SU-DHL-6 (cell line): ENCODE results near the gene PPL.

Experiments
- H2AFZ ChIP-seq: fragments of 200-600 bp; sonication (generic); 2 replicates; pipeline ENCODE4 v1.6.1; 2014; ENCODE audit warnings: low read depth, mild to moderate bottlenecking, moderate library complexity, mixed read lengths, antibody characterized with exemption, low read length; ENCODE audit not compliant: severe bottlenecking
- H3F3A ChIP-seq: fragments of 200-600 bp; shearing (Covaris generic); 2 replicates; pipeline ENCODE4 v1.6.0; 2016; ENCODE audit warnings: antibody characterized with exemption, mild to moderate bottlenecking; ENCODE audit not compliant: insufficient read depth
- H3K27ac ChIP-seq: fragments of 200-600 bp; sonication (generic); 2 replicates; pipeline ENCODE4 v1.5.1; 2016; ENCODE audit warnings: low read depth, mild to moderate bottlenecking, low read length, moderate library complexity, mixed read lengths
- H3K27me3 ChIP-seq: fragments of 200-600 bp; sonication (generic), shearing (Covaris generic); 2 replicates; pipeline ENCODE4 v1.6.0; 2014; ENCODE audit warnings: mild to moderate bottlenecking, low read length
- H3K36me3 ChIP-seq: fragments of 200-600 bp; sonication (generic); 2 replicates; pipeline ENCODE4 v1.6.1; 2014; ENCODE audit warnings: mild to moderate bottlenecking, low read length, mixed read lengths
- H3K4me2 ChIP-seq: fragments of 300-600, 200-600 bp; shearing (Covaris generic), sonication (generic); 2 replicates; pipeline ENCODE4 v1.6.0; 2014; ENCODE audit warnings: low read length, low read depth, mild to moderate bottlenecking; ENCODE audit not compliant: poor library complexity, severe bottlenecking
- H3K4me3 ChIP-seq: fragments of 200-600 bp; sonication (generic); 2 replicates; pipeline ENCODE4 v1.5.1; 2014; ENCODE audit warnings: antibody characterized with exemption, low read length, mild to moderate bottlenecking, mixed read lengths; ENCODE audit not compliant: insufficient read depth, poor library complexity, severe bottlenecking
- H3K79me2 ChIP-seq: fragments of 200-600 bp; sonication (generic); 2 replicates; pipeline ENCODE4 v1.6.1; 2014; ENCODE audit warnings: mild to moderate bottlenecking, low read length, moderate library complexity; ENCODE audit not compliant: insufficient read depth
- H3K9ac ChIP-seq: fragments of 200-600 bp; sonication (generic); 2 replicates; pipeline ENCODE4 v1.7.0; 2014; ENCODE audit warnings: mild to moderate bottlenecking, low read length
- H3K9me2 ChIP-seq: fragments of 200-600 bp; sonication (generic); replicated peaks from 2 replicates; pipeline ENCODE4 v1.6.1; 2014; ENCODE audit warnings: low read length; ENCODE audit not compliant: insufficient read depth
- H3K9me3 ChIP-seq: fragments of 200-600 bp; sonication (generic); 2 replicates; pipeline ENCODE4 v1.6.1; 2014; ENCODE audit warnings: low read length, mixed read lengths; ENCODE audit not compliant: insufficient read depth
- H4K20me1 ChIP-seq: fragments of 200-600 bp; sonication (generic); 2 replicates; pipeline ENCODE4 v1.6.1; 2014; ENCODE audit warnings: low read depth, mild to moderate bottlenecking, antibody characterized with exemption, low read length, moderate library complexity, mixed read lengths
- CTCF ChIP-seq: fragments of 200-600 bp; sonication (generic); IDR thresholded peaks from one replicate; pipeline ENCODE4 v1.5.1; 2017; ENCODE audit warnings: antibody characterized with exemption, mild to moderate bottlenecking, low read length, moderate library complexity; ENCODE audit not compliant: insufficient read depth, poor library complexity, severe bottlenecking
- EZH2phosphoT487 ChIP-seq: fragments of 200-600 bp; sonication (generic), shearing (Covaris generic); conservative IDR thresholded peaks from 2 replicates; pipeline ENCODE4 v1.6.1; 2018; ENCODE audit warnings: mild to moderate bottlenecking, antibody characterized with exemption, low read length, moderate library complexity, mixed read lengths

The PPL gene

GRCh38 chr16:4982056-4982867, 45.3 kb upstream of the PPL start:
- no peak overlapping the region for H2AFZ ChIP-seq
- TF ChIP-seq CTCF (no peak), EZH2phosphoT487 (no peak)
- H4K20me1 ChIP-seq: no peaks in the 10 kb centered on the region
- 0 out of 2 replicates have a peak, but pooled peaks cover 2% of the 10 kb centered on the region for H3K27me3 ChIP-seq
- H3K4me2 ChIP-seq: no peak overlapping the region
- no peaks in the 10 kb centered on the region for H3K36me3 ChIP-seq
- no peaks in the 10 kb centered on the region for H3K9me2 ChIP-seq
- H3K79me2 ChIP-seq: no peaks in the 10 kb centered on the region
- peaks cover 4% of the 10 kb centered on the region; the same call in 1 of the 2 replicates for H3K9me3 ChIP-seq
- no peak overlapping the region for H3K27ac ChIP-seq
- H3F3A ChIP-seq: no peaks in the 10 kb centered on the region
- H3K9ac ChIP-seq: no peak overlapping the region
- H3K4me3 ChIP-seq: no peak overlapping the region

GRCh38 chr16:4981473-4981872, 44.5 kb upstream of the PPL start:
- Histone ChIP-seq H3K9ac (no peak overlapping the region), H3F3A (no peaks in the 10 kb centered on the region), H3K9me2 (no peaks in the 10 kb centered on the region), H4K20me1 (no peaks in the 10 kb centered on the region), H3K27ac (no peak overlapping the region), H3K36me3 (no peaks in the 10 kb centered on the region), H3K79me2 (no peaks in the 10 kb centered on the region), H2AFZ (no peak overlapping the region), H3K9me3 (peaks cover 4% of the 10 kb centered on the region; the same call in 1 of the 2 replicates), H3K27me3 (0 out of 2 replicates have a peak, but pooled peaks cover 2% of the 10 kb centered on the region), H3K4me2 (no peak overlapping the region), H3K4me3 (no peak overlapping the region)
- no peak for TF ChIP-seq CTCF
- no peak for TF ChIP-seq EZH2phosphoT487

DNA sequence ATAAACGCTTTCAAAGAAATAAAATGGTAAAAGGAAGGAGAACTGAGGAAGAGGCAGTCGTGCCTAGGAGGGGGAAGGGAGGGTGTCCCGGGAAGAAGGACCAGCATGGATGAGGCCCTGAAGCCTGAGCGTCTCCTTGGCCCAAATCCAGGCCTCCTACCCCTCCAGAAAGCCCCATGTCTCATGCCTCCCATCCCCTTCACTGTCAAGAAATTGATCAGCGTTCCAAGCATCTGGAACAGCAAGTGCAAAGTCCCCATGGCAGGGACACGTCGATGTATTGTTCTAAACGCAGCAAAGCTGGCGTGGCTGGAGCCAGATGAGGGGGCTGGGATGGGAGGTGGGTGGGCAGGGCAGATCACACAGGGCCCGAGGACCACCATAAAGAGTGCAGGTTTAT, 43.7 kb upstream of the PPL start:
- no peaks in the 10 kb centered on the region for H4K20me1 ChIP-seq
- no peak overlapping the region for H2AFZ ChIP-seq
- no peaks in the 10 kb centered on the region for H3K36me3 ChIP-seq
- H3K27me3 ChIP-seq: 0 out of 2 replicates have a peak, but pooled peaks cover 2% of the 10 kb centered on the region
- H3K4me2 ChIP-seq: no peak overlapping the region
- no peak overlapping the region for H3K27ac ChIP-seq
- no peaks in the 10 kb centered on the region for H3F3A ChIP-seq
- no peaks in the 10 kb centered on the region for H3K9me2 ChIP-seq
- H3K9ac ChIP-seq: no peak overlapping the region
- H3K9me3 ChIP-seq: peaks cover 4% of the 10 kb centered on the region; the same call in 1 of the 2 replicates
- H3K79me2 ChIP-seq: no peaks in the 10 kb centered on the region
- no peak overlapping the region for H3K4me3 ChIP-seq
- TF ChIP-seq CTCF (no peak), EZH2phosphoT487 (no peak)
